Measurements from ENCODE around the gene DOCK1.

DOCK1 gene

GRCh38 chr10:127413326-127413725 lies 508.1 kb downstream of the DOCK1 start:
- TF ChIP-seq GATA2 (IDR thresholded peaks at IDR 0.05; ENCODE audit: low read depth, low read length) (no peak), GATA3 (IDR thresholded peaks at IDR 0.05; ENCODE audit: low read depth, low read length) (no peak)

GRCh38 chr10:127414024-127414423 lies 508.8 kb downstream of the DOCK1 start:
- no peak for TF ChIP-seq GATA3 (IDR thresholded peaks at IDR 0.05; ENCODE audit: low read depth, low read length)
- TF ChIP-seq GATA2 (IDR thresholded peaks at IDR 0.05; ENCODE audit: low read depth, low read length), result no peak

GRCh38 chr10:127415116-127415515 lies 509.9 kb downstream of the DOCK1 start:
- TF ChIP-seq GATA3 (IDR thresholded peaks at IDR 0.05; ENCODE audit: low read depth, low read length), result no peak
- no peak for TF ChIP-seq GATA2 (IDR thresholded peaks at IDR 0.05; ENCODE audit: low read depth, low read length)

- no peak for TF ChIP-seq GATA3 (IDR thresholded peaks at IDR 0.05; ENCODE audit: low read depth, low read length)
- TF ChIP-seq GATA2 (IDR thresholded peaks at IDR 0.05; ENCODE audit: low read depth, low read length), result no peak
Observed at GRCh38 chr10:127415901-127416581, 510.8 kb downstream of the DOCK1 start.

- no peak for TF ChIP-seq GATA3 (IDR thresholded peaks at IDR 0.05; ENCODE audit: low read depth, low read length)
- TF ChIP-seq GATA2 (IDR thresholded peaks at IDR 0.05; ENCODE audit: low read depth, low read length), result no peak
Observed at GRCh38 chr10:127417031-127417430, 511.8 kb downstream of the DOCK1 start.

- TF ChIP-seq GATA3 (IDR thresholded peaks at IDR 0.05; ENCODE audit: low read depth, low read length) (no peak), GATA2 (IDR thresholded peaks at IDR 0.05; ENCODE audit: low read depth, low read length) (no peak)
Observed at GRCh38 chr10:127417686-127418401, 512.6 kb downstream of the DOCK1 start.

- TF ChIP-seq GATA2 (IDR thresholded peaks at IDR 0.05; ENCODE audit: low read depth, low read length) (no peak), GATA3 (IDR thresholded peaks at IDR 0.05; ENCODE audit: low read depth, low read length) (no peak)
Observed at GRCh38 chr10:127418536-127419168, 513.4 kb downstream of the DOCK1 start.

GRCh38 chr10:127420138-127420684 lies 515.0 kb downstream of the DOCK1 start:
- TF ChIP-seq GATA3 (IDR thresholded peaks at IDR 0.05; ENCODE audit: low read depth, low read length) (no peak), GATA2 (IDR thresholded peaks at IDR 0.05; ENCODE audit: low read depth, low read length) (no peak)

GRCh38 chr10:127423218-127423915 lies 518.1 kb downstream of the DOCK1 start:
- TF ChIP-seq GATA2 (IDR thresholded peaks at IDR 0.05; ENCODE audit: low read depth, low read length) (no peak), GATA3 (IDR thresholded peaks at IDR 0.05; ENCODE audit: low read depth, low read length) (no peak)

GRCh38 chr10:127424594-127425264 lies 519.5 kb downstream of the DOCK1 start:
- TF ChIP-seq GATA3 (IDR thresholded peaks at IDR 0.05; ENCODE audit: low read depth, low read length), result peak; percentile 56
- TF ChIP-seq GATA2 (IDR thresholded peaks at IDR 0.05; ENCODE audit: low read depth, low read length), result peak; percentile 73

- no peak for TF ChIP-seq GATA3 (IDR thresholded peaks at IDR 0.05; ENCODE audit: low read depth, low read length)
- no peak for TF ChIP-seq GATA2 (IDR thresholded peaks at IDR 0.05; ENCODE audit: low read depth, low read length)
Observed at GRCh38 chr10:127426746-127427145, 521.5 kb downstream of the DOCK1 start.

- TF ChIP-seq GATA2 (IDR thresholded peaks at IDR 0.05; ENCODE audit: low read depth, low read length), result no peak
Observed at GRCh38 chr10:127427926-127428325, 522.7 kb downstream of the DOCK1 start.

GRCh38 chr10:127428385-127428980 lies 523.3 kb downstream of the DOCK1 start:
- TF ChIP-seq GATA3 (IDR thresholded peaks at IDR 0.05; ENCODE audit: low read depth, low read length) (no peak), GATA2 (IDR thresholded peaks at IDR 0.05; ENCODE audit: low read depth, low read length) (no peak)
